WTC11 (cell line): ENCODE data around the gene LDB2. TPM values are rescaled to one million over a fixed set of nuclear protein-coding genes. Genes with fewer than 3 reads are reported as not detected.

Source experiments
- ATAC-seq: fragments of 200-7000 bp; cut with Tn5 transposase; 2 replicates; pipeline ENCODE4 v1.10.0; 2021; ENCODE audit warnings: mild to moderate bottlenecking, moderate library complexity
- CTCF ChIA-PET: fragments of 300-600 bp; sonication (Branson Sonifier 250); formaldehyde crosslinking; loops from one replicate; lab custom pipeline; 2021; ENCODE audit warnings: antibody characterized with exemption; lab: Charles Lee
- POLR2A ChIA-PET: fragments of 350-600 bp; sonication (Branson Sonifier 250); formaldehyde crosslinking; loops from one replicate; lab custom pipeline; 2021; ENCODE audit warnings: antibody characterized with exemption; lab: Charles Lee
- DNase-seq: peaks from one replicate; pipeline ENCODE4 v3.0.0; 2021; ENCODE audit warnings: low spot score
- H3K27ac Mint-ChIP-seq: 2 replicates; pipeline ENCODE4 v1.8.0; 2021; ENCODE audit warnings: mixed read lengths
- H3K27me3 Mint-ChIP-seq: 2 replicates; pipeline ENCODE4 v1.8.0; 2021; ENCODE audit warnings: low read depth, mild to moderate bottlenecking, moderate library complexity, mixed read lengths
- H3K36me3 Mint-ChIP-seq: 2 replicates; pipeline ENCODE4 v1.8.0; 2021; ENCODE audit warnings: mixed read lengths
- H3K4me1 Mint-ChIP-seq: 2 replicates; pipeline ENCODE4 v1.8.0; 2022; ENCODE audit warnings: mixed read lengths
- H3K4me3 Mint-ChIP-seq: 2 replicates; pipeline ENCODE4 v1.8.0; 2021; ENCODE audit warnings: mild to moderate bottlenecking, moderate library complexity, mixed read lengths
- H3K9me3 Mint-ChIP-seq: 2 replicates; pipeline ENCODE4 v1.8.0; 2021; ENCODE audit warnings: mixed read lengths
- AR ChIP-seq: fragments of 250-450 bp; sonication (Bioruptor Pico); IDR thresholded peaks from 2 replicates; pipeline ENCODE4 v1.9.0; 2021; ENCODE audit warnings: mild to moderate bottlenecking
- E2F5 ChIP-seq: sonication (generic); formaldehyde crosslinking; IDR thresholded peaks from 2 replicates; pipeline ENCODE4 v1.8.1; 2022; ENCODE audit warnings: mild to moderate bottlenecking, moderate library complexity, missing genetic modification reagents
- FOXJ3 ChIP-seq: sonication (generic); formaldehyde crosslinking; IDR thresholded peaks from 2 replicates; pipeline ENCODE4 v1.9.0; 2021; ENCODE audit warnings: missing genetic modification reagents, mild to moderate bottlenecking, borderline replicate concordance
- HMGXB4 ChIP-seq: sonication (generic); formaldehyde crosslinking; IDR thresholded peaks from 2 replicates; pipeline ENCODE4 v1.8.1; 2023; ENCODE audit warnings: mild to moderate bottlenecking, moderate library complexity, missing genetic modification reagents
- NR3C1 ChIP-seq: sonication (generic); formaldehyde crosslinking; conservative IDR thresholded peaks from 2 replicates; pipeline ENCODE4 v1.8.1; 2023; ENCODE audit warnings: low read depth, mild to moderate bottlenecking, missing genetic modification reagents
- RORB ChIP-seq: fragments of 250-450 bp; sonication (Bioruptor Pico); IDR thresholded peaks from 2 replicates; pipeline ENCODE4 v1.9.0; 2021; ENCODE audit warnings: mild to moderate bottlenecking
- TEAD1 ChIP-seq: sonication (generic); formaldehyde crosslinking; IDR thresholded peaks from 2 replicates; pipeline ENCODE4 v1.8.0; 2022; ENCODE audit warnings: mild to moderate bottlenecking, missing genetic modification reagents
- TP53 ChIP-seq: sonication (generic); formaldehyde crosslinking; IDR thresholded peaks from 2 replicates; pipeline ENCODE4 v1.8.1; 2023; ENCODE audit warnings: mild to moderate bottlenecking, missing genetic modification reagents
- ZMAT4 ChIP-seq: fragments of 250-450 bp; sonication (Bioruptor Pico); IDR thresholded peaks from 2 replicates; pipeline ENCODE4 v1.9.0; 2021; ENCODE audit warnings: mild to moderate bottlenecking
- ZNF138 ChIP-seq: sonication (generic); formaldehyde crosslinking; conservative IDR thresholded peaks from 2 replicates; pipeline ENCODE4 v1.8.1; 2022; ENCODE audit warnings: mild to moderate bottlenecking, moderate library complexity, missing genetic modification reagents
- ZNF317 ChIP-seq: sonication (generic); formaldehyde crosslinking; IDR thresholded peaks from 2 replicates; pipeline ENCODE4 v1.8.1; 2023; ENCODE audit warnings: low read depth, mild to moderate bottlenecking, moderate library complexity, missing genetic modification reagents, borderline replicate concordance
- ZNF416 ChIP-seq: fragments of 250-450 bp; sonication (Bioruptor Pico); IDR thresholded peaks from 2 replicates; pipeline ENCODE4 v1.9.0; 2021; ENCODE audit warnings: mild to moderate bottlenecking, inconsistent platforms
- ZNF425 ChIP-seq: fragments of 250-450 bp; sonication (Bioruptor Pico); conservative IDR thresholded peaks from 2 replicates; pipeline ENCODE4 v1.9.0; 2021; ENCODE audit warnings: mild to moderate bottlenecking
- ZNF512 ChIP-seq: sonication (generic); formaldehyde crosslinking; IDR thresholded peaks from 2 replicates; pipeline ENCODE4 v1.8.1; 2022; ENCODE audit warnings: missing genetic modification reagents, borderline replicate concordance
- total RNA-seq: library from RNA; stranded (reverse); gene quantifications from 3 replicates; pipeline ENCODE4 v1.2.3, GENCODE V29; 2021
- TF ChIP-seq, protein P1 (sequence below): fragments of 250-450 bp; sonication (Bioruptor Pico); IDR thresholded peaks from 2 replicates; pipeline ENCODE4 v2.1.2; 2022; ENCODE audit warnings: mild to moderate bottlenecking, moderate library complexity
- TF ChIP-seq, protein P2 (sequence below): sonication (generic); formaldehyde crosslinking; IDR thresholded peaks from 2 replicates; pipeline ENCODE4 v1.8.0; 2022; ENCODE audit warnings: mild to moderate bottlenecking, missing genetic modification reagents

Gene LDB2
- total RNA-seq, 1 experiment from 2014 or later = 62.4 TPM

GRCh38 chr4:16726368-16727050, 171.9 kb downstream of the LDB2 start:
- ATAC-seq (no peak), DNase-seq (no peak)
- CTCF ChIA-PET = no interaction called here
- H3K36me3 Mint-ChIP-seq = peaks cover 28% of the 10 kb centered on the region
- peaks cover 34% of the 10 kb centered on the region for H3K9me3 Mint-ChIP-seq
- no peaks in the 10 kb centered on the region; the same call in 1 of the 2 replicates for H3K27me3 Mint-ChIP-seq
- peaks cover 45% of the 10 kb centered on the region for H3K4me1 Mint-ChIP-seq
- no peak overlapping the region for H3K4me3 Mint-ChIP-seq
- no peak for TF ChIP-seq TP53 (CRISPR knock-in tag)
- no peak for TF ChIP-seq ZNF416 (CRISPR knock-in tag)
- TF ChIP-seq, protein P1, sequence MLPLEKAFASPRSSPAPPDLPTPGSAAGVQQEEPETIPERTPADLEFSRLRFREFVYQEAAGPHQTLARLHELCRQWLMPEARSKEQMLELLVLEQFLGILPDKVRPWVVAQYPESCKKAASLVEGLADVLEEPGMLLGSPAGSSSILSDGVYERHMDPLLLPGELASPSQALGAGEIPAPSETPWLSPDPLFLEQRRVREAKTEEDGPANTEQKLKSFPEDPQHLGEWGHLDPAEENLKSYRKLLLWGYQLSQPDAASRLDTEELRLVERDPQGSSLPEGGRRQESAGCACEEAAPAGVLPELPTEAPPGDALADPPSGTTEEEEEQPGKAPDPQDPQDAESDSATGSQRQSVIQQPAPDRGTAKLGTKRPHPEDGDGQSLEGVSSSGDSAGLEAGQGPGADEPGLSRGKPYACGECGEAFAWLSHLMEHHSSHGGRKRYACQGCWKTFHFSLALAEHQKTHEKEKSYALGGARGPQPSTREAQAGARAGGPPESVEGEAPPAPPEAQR = no peak
- TF ChIP-seq HMGXB4 (CRISPR knock-in tag) = no peak
- no peak for TF ChIP-seq AR
- TF ChIP-seq E2F5 (CRISPR knock-in tag) = no peak
- no peak for TF ChIP-seq ZMAT4 (CRISPR knock-in tag)
- no peak for TF ChIP-seq FOXJ3
- TF ChIP-seq ZNF425 (CRISPR knock-in tag) = no peak
- TF ChIP-seq TEAD1 (CRISPR knock-in tag) = no peak
- no peak for TF ChIP-seq RORB
- TF ChIP-seq, protein P2, sequence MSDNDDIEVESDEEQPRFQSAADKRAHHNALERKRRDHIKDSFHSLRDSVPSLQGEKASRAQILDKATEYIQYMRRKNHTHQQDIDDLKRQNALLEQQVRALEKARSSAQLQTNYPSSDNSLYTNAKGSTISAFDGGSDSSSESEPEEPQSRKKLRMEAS (CRISPR knock-in tag) = no peak
- no peak for TF ChIP-seq ZNF317 (CRISPR knock-in tag)
- TF ChIP-seq NR3C1 (CRISPR knock-in tag) = no peak
- TF ChIP-seq ZNF512 = no peak
- no peak for TF ChIP-seq ZNF138 (CRISPR knock-in tag)
- POLR2A ChIA-PET = no interaction called here
- no peak overlapping the region for H3K27ac Mint-ChIP-seq
